Fibroblast of skin of left biceps (primary cell): ENCODE data around the gene HIKESHI.
"Not testable (repeated sequence)": the region's sequence is repeated elsewhere in the genome, so short reads cannot be mapped to it uniquely, and the experiment has no call there.

Experiments used
- DNase-seq, 2 experiments: peaks; one replicate each; pipeline ENCODE4 v3.0.0-alpha.2; 2013; ENCODE audit warnings: low read depth in 2 of 2

The HIKESHI gene, protein sequence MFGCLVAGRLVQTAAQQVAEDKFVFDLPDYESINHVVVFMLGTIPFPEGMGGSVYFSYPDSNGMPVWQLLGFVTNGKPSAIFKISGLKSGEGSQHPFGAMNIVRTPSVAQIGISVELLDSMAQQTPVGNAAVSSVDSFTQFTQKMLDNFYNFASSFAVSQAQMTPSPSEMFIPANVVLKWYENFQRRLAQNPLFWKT

DNA sequence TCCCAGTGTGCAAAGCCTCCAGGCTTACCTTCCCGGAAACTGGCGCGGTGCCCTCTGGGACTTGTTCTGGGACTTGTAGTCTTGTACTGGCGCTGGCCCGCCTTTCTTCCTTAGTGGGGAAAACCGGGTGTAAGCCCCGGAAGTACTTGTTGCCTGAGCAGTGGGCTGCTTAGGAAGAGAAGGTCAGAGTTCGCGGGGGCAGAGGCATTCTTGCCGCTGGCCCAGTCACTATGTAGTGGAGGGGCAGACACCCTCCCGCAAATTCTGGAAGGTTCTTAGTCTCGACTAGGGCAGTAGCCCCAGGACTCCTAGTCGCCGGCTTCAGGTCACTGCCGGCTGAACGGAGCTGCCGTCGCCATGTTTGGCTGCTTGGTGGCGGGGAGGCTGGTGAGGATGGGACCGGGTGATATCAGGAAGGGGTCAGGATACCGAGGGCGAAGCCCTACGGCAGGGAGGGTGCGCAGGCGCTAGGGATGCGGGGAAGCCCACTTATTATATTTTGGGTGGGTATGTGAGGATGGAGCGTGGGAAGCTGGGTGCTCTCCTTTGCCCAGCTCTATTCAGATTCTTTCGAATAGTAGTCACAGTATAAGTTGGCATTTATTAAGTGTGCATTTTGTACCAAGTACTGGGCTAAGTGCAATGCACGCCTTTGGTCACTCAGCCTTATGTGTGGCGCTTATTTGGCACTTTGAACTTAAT lies at the start of gene HIKESHI:
HIKESHI (plus strand) TSS at position 149 of the 702 bp plus-strand sequence; CDS start at position 358, 209 bp downstream.
- peak; percentile 95 to 96 for DNase-seq

GRCh38 chr11:86255896-86256295 lies 46.1 kb upstream of the HIKESHI start:
- DNase-seq: no peak

GRCh38 chr11:86256608-86257007 lies 45.4 kb upstream of the HIKESHI start:
- DNase-seq: no peak

DNA sequence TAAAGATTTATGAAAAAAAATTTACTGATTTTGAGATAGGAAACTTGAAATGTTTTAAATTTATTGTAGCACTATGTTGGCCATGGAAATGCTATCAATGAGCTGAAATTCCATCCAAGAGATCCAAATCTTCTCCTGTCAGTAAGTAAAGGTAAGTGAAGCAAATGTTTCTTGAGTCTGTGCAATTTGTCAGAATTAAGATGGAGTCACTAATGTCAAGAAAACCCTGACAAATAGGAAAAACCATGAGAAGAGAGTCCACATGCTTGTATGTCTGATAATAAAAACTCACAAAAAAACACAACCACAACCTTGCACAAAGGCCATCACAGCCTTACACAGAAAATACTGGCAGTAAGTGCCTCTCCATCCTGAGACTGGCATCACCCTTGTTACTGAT lies 44.6 kb upstream of the HIKESHI start:
- DNase-seq: no peak

DNA sequence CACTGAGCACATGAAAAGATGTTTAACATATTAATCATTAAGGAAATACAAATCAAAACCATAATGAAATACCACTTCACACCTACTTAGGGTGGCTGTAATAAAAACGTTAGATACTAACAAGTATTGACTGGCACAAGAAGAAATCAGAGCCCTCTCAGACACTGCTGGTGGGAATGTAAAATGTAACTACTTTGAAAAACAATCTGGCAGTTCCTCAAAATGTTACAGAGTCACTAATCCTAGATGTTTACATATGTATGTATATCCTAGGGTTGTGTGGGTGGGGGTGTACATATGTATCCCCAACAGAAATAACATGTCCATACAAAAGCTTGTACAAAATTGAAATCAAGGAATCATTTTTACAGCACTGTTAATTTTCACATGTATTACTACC lies 42.3 kb upstream of the HIKESHI start:
- no peak for DNase-seq

DNA sequence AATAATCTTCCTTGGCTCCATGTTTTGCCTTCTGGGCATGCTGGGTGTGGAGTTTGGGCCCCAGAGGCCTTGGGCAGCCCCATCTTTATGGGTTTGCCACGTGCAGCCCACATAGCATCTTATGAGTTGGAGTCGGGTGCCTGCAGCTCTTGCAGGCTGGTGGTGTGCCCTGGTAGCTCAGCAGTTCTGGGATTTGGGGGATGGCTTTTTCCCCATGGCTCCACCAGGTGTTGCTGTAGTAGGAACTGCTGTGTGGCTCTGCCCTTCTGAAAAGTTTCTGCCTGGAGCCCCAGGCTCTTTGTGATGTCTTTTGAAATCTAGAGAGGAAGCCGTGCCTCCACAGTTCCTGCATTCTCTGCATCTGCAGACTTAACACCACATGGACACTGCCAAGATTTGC lies 40.7 kb upstream of the HIKESHI start:
- DNase-seq: no peak

DNA sequence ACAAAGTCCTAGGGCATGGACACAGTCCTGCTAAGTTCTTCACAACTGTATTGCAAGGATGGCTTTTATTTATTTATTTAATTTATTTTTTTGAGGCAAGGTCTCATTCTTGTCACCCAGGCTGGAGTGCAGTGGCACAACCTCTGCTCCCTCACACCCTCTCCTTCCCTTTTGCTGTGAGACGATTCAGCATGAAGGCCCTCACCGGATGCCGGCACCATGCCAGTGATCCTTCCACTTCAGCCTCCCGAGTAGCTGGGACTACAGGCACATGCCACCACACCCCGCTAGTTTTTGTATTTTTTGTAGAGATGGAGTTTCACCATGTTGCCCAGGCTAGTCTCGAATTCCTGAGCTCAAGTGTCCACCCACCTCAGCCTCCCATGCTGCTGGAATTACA lies 39.7 kb upstream of the HIKESHI start:
- DNase-seq: no peak

GRCh38 chr11:86264649-86265048 lies 37.4 kb upstream of the HIKESHI start:
- DNase-seq: no peak

GRCh38 chr11:86265194-86265593 lies 36.8 kb upstream of the HIKESHI start:
- no peak for DNase-seq

GRCh38 chr11:86269645-86270044 lies 32.4 kb upstream of the HIKESHI start:
- no peak for DNase-seq

DNA sequence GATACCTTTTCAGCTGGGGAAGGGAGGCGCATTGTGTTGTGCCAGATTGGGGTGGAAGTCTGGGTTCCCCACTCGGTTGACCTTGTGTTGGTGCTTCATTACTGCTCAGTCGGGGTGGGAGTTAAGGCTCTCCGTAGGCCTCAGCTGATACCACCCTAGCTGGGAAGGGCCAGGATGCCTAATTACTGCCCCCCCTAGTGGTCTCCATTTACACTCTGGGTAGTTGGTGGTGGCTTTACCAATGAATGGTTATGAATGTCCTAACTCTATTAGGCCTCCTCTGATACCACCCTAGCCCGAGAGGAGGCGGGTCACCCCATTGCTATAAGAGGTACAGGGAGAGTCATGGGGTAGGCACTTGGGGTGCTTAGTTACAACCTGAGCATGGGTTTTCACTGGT lies 27.5 kb upstream of the HIKESHI start:
- no peak for DNase-seq

DNA sequence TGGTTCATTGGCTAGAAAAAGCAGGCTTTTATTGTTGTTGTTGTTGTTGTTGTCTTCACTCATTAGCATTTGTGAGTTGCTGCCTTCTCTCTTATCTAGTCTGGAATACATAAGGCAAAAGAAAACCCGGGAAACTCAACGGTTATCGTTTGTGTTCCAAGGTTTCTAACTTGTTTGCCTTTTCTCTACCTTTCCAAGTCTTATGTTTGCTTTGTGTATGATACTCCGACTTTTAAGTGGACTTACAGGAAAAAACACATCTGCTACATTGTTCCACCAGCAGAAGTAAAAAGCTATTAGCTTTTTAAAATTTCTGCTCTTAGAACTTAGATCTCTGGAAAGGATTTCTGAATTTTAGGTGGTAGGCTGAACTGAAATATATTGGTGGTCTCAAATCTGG lies 27.0 kb upstream of the HIKESHI start:
- DNase-seq: no peak

DNA sequence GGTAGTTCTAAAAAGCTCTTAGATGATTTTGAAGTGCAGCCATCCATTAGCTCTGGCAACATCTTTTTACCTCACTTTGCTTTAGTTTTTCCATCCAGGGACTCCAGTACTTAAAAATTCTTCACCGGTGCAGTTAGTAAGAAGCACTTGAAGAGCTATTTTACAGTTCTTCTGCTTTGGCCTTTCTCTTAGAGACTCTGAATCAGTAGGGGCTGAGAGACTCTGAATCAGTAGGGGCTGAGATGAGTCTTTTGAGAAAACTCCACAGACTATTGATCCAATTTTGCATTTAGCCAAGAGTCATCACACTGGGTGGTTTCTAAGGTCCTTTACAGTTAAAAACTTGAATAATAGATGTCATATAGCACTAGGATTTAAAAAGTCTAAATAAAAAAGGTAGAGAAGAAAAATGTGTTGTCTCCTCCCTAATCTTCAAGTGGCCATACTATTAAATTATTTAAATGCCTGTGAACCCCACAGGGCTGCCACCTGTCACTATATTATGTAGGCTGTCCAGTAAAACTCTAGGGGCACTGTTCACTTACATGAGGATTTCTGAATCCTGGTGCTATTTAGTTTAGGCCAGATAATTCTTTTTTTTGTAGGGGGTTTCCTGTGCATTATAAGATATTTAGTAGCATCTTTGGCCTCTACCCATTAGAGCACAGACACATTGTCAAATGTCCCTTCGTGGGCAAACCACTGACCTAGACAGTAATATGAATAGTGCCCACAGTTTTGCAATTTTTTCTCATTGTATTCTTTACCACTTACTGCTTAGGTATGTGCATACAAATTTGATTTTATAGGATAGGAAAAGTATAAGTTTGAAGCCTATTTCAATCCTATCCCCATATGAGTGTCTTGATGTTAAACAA lies 26.3 kb upstream of the HIKESHI start:
- DNase-seq: no peak

GRCh38 chr11:86277741-86278140 lies 24.3 kb upstream of the HIKESHI start:
- DNase-seq: no peak

DNA sequence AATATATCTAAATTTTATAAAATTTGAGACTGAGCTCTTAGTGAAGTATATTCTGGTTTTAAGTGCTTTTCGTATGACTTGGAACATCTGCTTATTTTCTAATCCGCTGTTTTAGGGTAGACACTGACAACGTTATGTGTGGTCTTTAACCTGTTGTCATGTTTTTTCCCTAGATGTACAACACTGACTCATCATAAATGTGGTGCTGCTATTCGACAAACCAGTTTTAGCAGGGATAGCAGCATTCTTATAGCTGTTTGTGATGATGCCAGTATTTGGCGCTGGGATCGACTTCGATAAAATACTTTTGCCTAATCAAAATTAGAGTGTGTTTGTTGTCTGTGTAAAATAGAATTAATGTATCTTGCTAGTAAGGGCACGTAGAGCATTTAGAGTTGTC lies 23.8 kb upstream of the HIKESHI start:
- DNase-seq: no peak

DNA sequence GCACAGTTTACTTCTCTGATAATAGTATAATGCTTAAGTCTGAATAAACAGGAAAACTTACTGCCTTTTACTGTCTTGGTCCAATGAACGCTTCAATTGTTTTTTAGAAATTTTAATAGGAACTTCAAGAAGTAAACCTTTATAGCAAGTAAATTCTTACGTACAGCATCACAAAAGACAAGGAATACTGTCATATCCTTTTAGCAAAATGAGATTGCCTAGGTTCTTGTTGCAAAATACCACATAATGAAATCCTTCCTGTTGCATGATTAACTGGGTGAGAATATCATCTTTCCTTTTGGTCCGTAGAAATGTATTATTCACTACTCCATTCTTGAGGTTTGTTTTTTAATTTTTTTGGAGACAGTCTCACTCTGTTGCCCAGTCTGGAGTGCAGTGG lies 22.3 kb upstream of the HIKESHI start:
- DNase-seq: no peak

- DNase-seq: no peak
These were observed 14.6 kb upstream of the HIKESHI start for GRCh38 chr11:86287468-86287796.

- no peak for DNase-seq
These were observed 13.1 kb upstream of the HIKESHI start for GRCh38 chr11:86288776-86289507.

- not testable (repeated sequence) for DNase-seq
These were observed 12.3 kb upstream of the HIKESHI start for GRCh38 chr11:86289508-86290280.

DNA sequence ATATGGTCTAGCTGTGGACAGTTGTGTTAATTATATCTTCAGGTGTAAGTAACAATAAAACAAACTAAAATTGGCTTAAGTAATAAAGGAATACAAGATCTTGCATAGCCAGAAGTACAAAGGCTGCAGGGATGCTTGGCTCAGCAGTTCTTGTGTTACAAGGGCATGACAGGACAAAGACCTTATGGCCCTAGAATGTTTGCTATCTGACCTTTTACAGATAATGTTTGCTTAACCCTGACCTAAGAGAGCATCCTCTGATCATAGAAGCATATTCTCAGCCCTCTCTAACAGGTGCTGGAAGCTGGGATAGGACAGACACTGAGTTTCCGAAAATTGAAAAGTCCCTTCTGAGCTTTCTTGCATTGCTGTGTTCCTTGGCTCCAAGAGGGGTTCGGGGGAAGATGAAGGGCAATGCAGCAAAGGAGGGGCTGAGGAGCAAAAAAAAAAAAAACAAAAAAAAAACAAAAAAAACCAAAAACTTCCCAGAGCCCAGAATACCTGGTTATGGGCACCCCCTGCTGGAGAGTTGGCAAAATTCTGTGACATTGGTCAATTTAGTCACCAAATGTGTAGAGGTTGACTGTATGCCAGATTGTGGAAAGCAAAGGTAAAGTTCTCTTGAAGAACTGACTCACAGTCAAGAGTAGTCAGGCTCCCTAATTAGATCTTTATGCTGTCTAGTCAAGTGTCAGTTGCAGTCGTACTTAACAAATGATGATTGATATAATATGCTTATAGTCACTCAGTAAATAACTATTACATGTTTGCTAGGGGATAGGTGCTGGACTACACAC lies 10.4 kb upstream of the HIKESHI start:
- DNase-seq: peak; percentile 8 to 18
